Neural cell (in vitro differentiated cells): ENCODE data around the gene KRT82. TPM values are rescaled to one million over a fixed set of nuclear protein-coding genes. Genes with fewer than 3 reads are reported as not detected.

Experiments
- H2AFZ ChIP-seq: fragments of 200-600, 300-800 bp; sonication (generic), shearing (Covaris generic); 2 replicates; pipeline ENCODE4 v1.6.0; 2014; ENCODE audit warnings: low read depth, mild to moderate bottlenecking, antibody characterized with exemption, low read length, moderate library complexity
- H3F3A ChIP-seq: fragments of 200-600 bp; shearing (Covaris generic); 2 replicates; pipeline ENCODE4 v1.6.1; 2016; ENCODE audit warnings: mild to moderate bottlenecking, moderate library complexity, mixed read lengths, antibody characterized with exemption, low read length; ENCODE audit not compliant: insufficient read depth, poor library complexity, severe bottlenecking
- H3K27ac ChIP-seq: fragments of 200-600, 300-800 bp; sonication (generic), shearing (Covaris generic); 2 replicates; pipeline ENCODE4 v1.5.1; 2014; ENCODE audit warnings: mild to moderate bottlenecking, low read length, moderate library complexity
- H3K27me3 ChIP-seq: fragments of 300-800, 200-600 bp; sonication (generic), shearing (Covaris generic); 2 replicates; pipeline ENCODE4 v1.6.0; 2014; ENCODE audit warnings: mild to moderate bottlenecking, low read depth, low read length, moderate library complexity; ENCODE audit not compliant: insufficient read depth
- H3K36me3 ChIP-seq: fragments of 300-800, 200-600 bp; sonication (generic), shearing (Covaris generic); 2 replicates; pipeline ENCODE4 v1.5.1; 2014; ENCODE audit warnings: mild to moderate bottlenecking, antibody characterized with exemption, low read length, moderate library complexity; ENCODE audit not compliant: insufficient read depth
- H3K4me2 ChIP-seq: fragments of 300-800, 200-600 bp; sonication (generic), shearing (Covaris generic); 2 replicates; pipeline ENCODE4 v1.6.0; 2014; ENCODE audit warnings: mild to moderate bottlenecking, low read length
- H3K4me3 ChIP-seq: fragments of 300-800, 200-600 bp; sonication (generic), shearing (Covaris generic); 2 replicates; pipeline ENCODE4 v1.5.1; 2014; ENCODE audit warnings: mild to moderate bottlenecking, low read length, moderate library complexity
- H3K79me2 ChIP-seq: fragments of 200-600 bp; shearing (Covaris generic); replicated peaks from 2 replicates; pipeline ENCODE4 v1.6.0; 2014; ENCODE audit warnings: mild to moderate bottlenecking, low read length, moderate library complexity; ENCODE audit not compliant: insufficient read depth
- H3K9ac ChIP-seq: fragments of 300-800, 200-600 bp; sonication (generic), shearing (Covaris generic); 2 replicates; pipeline ENCODE4 v1.6.1; 2016; ENCODE audit warnings: mild to moderate bottlenecking, low read length, mixed read lengths
- H3K9me2 ChIP-seq: fragments of 200-600 bp; shearing (Covaris generic); 2 replicates; pipeline ENCODE4 v1.6.1; 2016; ENCODE audit warnings: mild to moderate bottlenecking, low read length, mixed read lengths; ENCODE audit not compliant: insufficient read depth
- H3K9me3 ChIP-seq: fragments of 200-600, 300-800 bp; sonication (generic), shearing (Covaris generic); 2 replicates; pipeline ENCODE4 v1.6.1; 2016; ENCODE audit warnings: mild to moderate bottlenecking, mixed run types, low read length, moderate library complexity, mixed read lengths
- H4K20me1 ChIP-seq: fragments of 200-600 bp; shearing (Covaris generic); 2 replicates; pipeline ENCODE4 v1.6.1; 2016; ENCODE audit warnings: mild to moderate bottlenecking, mixed run types; ENCODE audit not compliant: insufficient read depth
- CTCF ChIP-seq: fragments of 450-650 bp; IDR thresholded peaks from 2 replicates; pipeline ENCODE4 v1.5.1; 2014; ENCODE audit warnings: antibody characterized with exemption, mild to moderate bottlenecking, moderate library complexity; ENCODE audit not compliant: poor library complexity, severe bottlenecking
- EP300 ChIP-seq: fragments of 450-650 bp; conservative IDR thresholded peaks from 2 replicates; pipeline ENCODE4 v1.6.1; 2014; ENCODE audit warnings: antibody characterized with exemption, mild to moderate bottlenecking, moderate library complexity; ENCODE audit not compliant: poor library complexity, severe bottlenecking
- EZH2 ChIP-seq: fragments of 200-600, 300-800 bp; shearing (Covaris generic), sonication (generic); IDR thresholded peaks from 2 replicates; pipeline ENCODE4 v1.6.1; 2014; ENCODE audit warnings: antibody characterized with exemption, low read length, borderline replicate concordance, mild to moderate bottlenecking; ENCODE audit not compliant: insufficient read depth, poor library complexity, severe bottlenecking
- MXI1 ChIP-seq: fragments of 450-650 bp; conservative IDR thresholded peaks from 2 replicates; pipeline ENCODE4 v1.6.1; 2014; ENCODE audit warnings: antibody characterized with exemption, mild to moderate bottlenecking; ENCODE audit not compliant: poor library complexity, severe bottlenecking
- POLR2AphosphoS5 ChIP-seq: IDR thresholded peaks from 2 replicates; pipeline ENCODE4 v1.6.1; 2012
- RAD21 ChIP-seq: fragments of 450-650 bp; conservative IDR thresholded peaks from 2 replicates; pipeline ENCODE4 v1.6.1; 2014; ENCODE audit warnings: antibody characterized with exemption, mild to moderate bottlenecking, moderate library complexity
- REST ChIP-seq: IDR thresholded peaks from 2 replicates; pipeline ENCODE4 v1.6.1; 2012; ENCODE audit warnings: borderline replicate concordance
- SMC3 ChIP-seq: fragments of 450-650 bp; conservative IDR thresholded peaks from 2 replicates; pipeline ENCODE4 v1.6.1; 2014; ENCODE audit warnings: antibody characterized with exemption, mild to moderate bottlenecking, moderate library complexity; ENCODE audit not compliant: poor library complexity
- TAF1 ChIP-seq: IDR thresholded peaks from 2 replicates; pipeline ENCODE4 v1.6.1; 2012; ENCODE audit warnings: low read depth
- polyA plus RNA-seq: library from polyadenylated mRNA; depleted of rRNA; stranded (reverse); fragments of >200 nt; gene quantifications from 2 replicates; pipeline ENCODE4 v1.2.3, GENCODE V29; 2014

Gene KRT82
- polyA plus RNA-seq, 1 donor from 2014 or later = not detected

GRCh38 chr12:52366738-52367485 lies 39.2 kb downstream of the KRT82 start, which contains the start of gene KRT85:
Gene KRT85 (minus strand): TSS chr12:52367481. CDS start chr12:52367405, 76 bp downstream.
- H2AFZ ChIP-seq = no peak within 1 kb of the TSS
- no peaks in the 10 kb centered on the region for H3K27me3 ChIP-seq
- no peaks in the 10 kb centered on the region for H3K79me2 ChIP-seq
- no peak within 1 kb of the TSS for H3K4me2 ChIP-seq
- no peak within 1 kb of the TSS for H3K4me3 ChIP-seq
- H3K36me3 ChIP-seq = no peaks in the 10 kb centered on the region
- H3K9me3 ChIP-seq = no peaks in the 10 kb centered on the region
- no peak within 1 kb of the TSS for H3K9ac ChIP-seq
- H4K20me1 ChIP-seq = no peaks in the 10 kb centered on the region
- no peak for TF ChIP-seq MXI1
- no peak for TF ChIP-seq CTCF
- TF ChIP-seq EP300 = no peak
- TF ChIP-seq RAD21 = no peak
- TF ChIP-seq TAF1 = no peak
- TF ChIP-seq SMC3 = no peak
- no peak for TF ChIP-seq POLR2AphosphoS5
- TF ChIP-seq REST = no peak
- no peak for TF ChIP-seq EZH2
- H3K27ac ChIP-seq = no peak within 1 kb of the TSS
- H3F3A ChIP-seq = no peaks in the 10 kb centered on the region
- H3K9me2 ChIP-seq = no peaks in the 10 kb centered on the region

GRCh38 chr12:52364901-52365489 lies 41.1 kb downstream of the KRT82 start:
- Histone ChIP-seq H3K4me2 (no peak overlapping the region), H3K9me2 (no peaks in the 10 kb centered on the region), H2AFZ (no peak overlapping the region), H3K27ac (no peak overlapping the region), H3K9ac (no peak overlapping the region), H3K79me2 (no peaks in the 10 kb centered on the region), H3K27me3 (no peaks in the 10 kb centered on the region), H3K4me3 (no peak overlapping the region), H3F3A (no peaks in the 10 kb centered on the region), H3K36me3 (no peaks in the 10 kb centered on the region), H4K20me1 (no peaks in the 10 kb centered on the region), H3K9me3 (no peaks in the 10 kb centered on the region)
- TF ChIP-seq RAD21 = no peak
- no peak for TF ChIP-seq CTCF
- no peak for TF ChIP-seq EP300
- no peak for TF ChIP-seq EZH2
- no peak for TF ChIP-seq SMC3
- no peak for TF ChIP-seq POLR2AphosphoS5
